Stimulated activated CD4-positive, alpha-beta T cell treated with anti-CD3 and anti-CD28 coated beads, Interleukin-15, amount 100 ng/mL, for 1 hour (primary cell): ENCODE data around the gene CIPC.
A peak's percentile ranks its signal among the peaks of the same experiment; 100 is the strongest.

Experiments
- DNase-seq, 2 donors: peaks; one replicate each; pipeline ENCODE4 v3.0.0-alpha.2; 2020; ENCODE audit warnings: low read depth in 1 of 2, low spot score in 1 of 2

Gene CIPC

GRCh38 chr14:77124345-77125280 lies 26.6 kb downstream of the CIPC start:
- peak; percentile 34 to 38 for DNase-seq

GRCh38 chr14:77125281-77125801 lies 27.3 kb downstream of the CIPC start:
- DNase-seq: no peak

- no peak for DNase-seq
Measured at GRCh38 chr14:77125823-77126325, 27.8 kb downstream of the CIPC start.

- no peak for DNase-seq
Measured at GRCh38 chr14:77126461-77126990, 28.5 kb downstream of the CIPC start.

GRCh38 chr14:77128414-77128891 lies 30.4 kb downstream of the CIPC start:
- DNase-seq: no peak

- DNase-seq: no peak
Measured at GRCh38 chr14:77130386-77130785, 32.3 kb downstream of the CIPC start.

GRCh38 chr14:77131206-77131605 lies 33.1 kb downstream of the CIPC start:
- no peak for DNase-seq

GRCh38 chr14:77131871-77132486 lies 33.9 kb downstream of the CIPC start:
- no peak for DNase-seq

GRCh38 chr14:77133720-77134338 lies 35.8 kb downstream of the CIPC start:
- DNase-seq: peak in 1 of 2 donors; percentile 18

- no peak for DNase-seq
Measured at GRCh38 chr14:77139022-77139421, 41.0 kb downstream of the CIPC start.

- peak in 1 of 2 donors; percentile 29 for DNase-seq
Measured at GRCh38 chr14:77139540-77140358, 41.7 kb downstream of the CIPC start.

- DNase-seq: no peak
Measured at GRCh38 chr14:77140359-77141213, 42.5 kb downstream of the CIPC start.

- DNase-seq: no peak
Measured at GRCh38 chr14:77141214-77142004, 43.4 kb downstream of the CIPC start, which contains the start of gene ZDHHC22. Gene ZDHHC22 (minus strand): TSS chr14:77141791. CDS start chr14:77139738, 2,053 bp downstream.

GRCh38 chr14:77142005-77142800 lies 44.1 kb downstream of the CIPC start:
- no peak for DNase-seq

GRCh38 chr14:77143071-77143470 lies 45.0 kb downstream of the CIPC start:
- DNase-seq: no peak

GRCh38 chr14:77144412-77145115 lies 46.5 kb downstream of the CIPC start:
- no peak for DNase-seq
